HepG2 (cell line): ENCODE results near the gene GOLGA8A. TPM values are rescaled to one million over a fixed set of nuclear protein-coding genes. Genes with fewer than 3 reads are reported as not detected.
A peak's percentile ranks its signal among the peaks of the same experiment; 100 is the strongest.

Experiments
- ATAC-seq: fragments of 200-7000 bp; cut with Tn5 transposase; 3 replicates; pipeline ENCODE4 v1.9.1; 2020; ENCODE audit warnings: mild to moderate bottlenecking, moderate library complexity
- BruUV-seq: library from RNA; stranded (reverse); fragments of 400-500 nt; replicated peaks from 2 replicates; lab custom pipeline; 2021; lab: Mats Ljungman, UMichigan
- CTCF ChIA-PET: fragments of 300-600 bp; formaldehyde crosslinking; extraction: SDS; loops from one replicate; lab custom pipeline; 2021; ENCODE audit warnings: low total read pairs, inconsistent platforms, low intra/inter-chr PET ratio; lab: Yijun Ruan, JAX
- POLR2A ChIA-PET: fragments of 350-600 bp; sonication (Branson Sonifier 250); formaldehyde crosslinking; loops from one replicate; lab custom pipeline; 2020; ENCODE audit warnings: antibody characterized with exemption, inconsistent platforms; lab: Yijun Ruan, JAX
- DNase-seq: peaks from one replicate; pipeline ENCODE4 v3.0.0-alpha.2; 2015; ENCODE audit warnings: low spot score
- FAIRE-seq: peaks from 3 replicates; lab custom pipeline; 2011; peaks lifted over from hg19 to GRCh38; lab: Jason Lieb, UNC
- H2AFZ ChIP-seq: one replicate; pipeline ENCODE4 v1.6.1; 2011; ENCODE audit warnings: low read length, inconsistent platforms
- H3K27ac ChIP-seq: fragments of 300-600 bp; 3 replicates; pipeline ENCODE4 v1.8.0; 2011; ENCODE audit warnings: mixed run types, mild to moderate bottlenecking, mixed read lengths, low read length, inconsistent platforms; ENCODE audit not compliant: insufficient read depth; ENCODE audit errors: extremely low read length
- H3K27me3 ChIP-seq, 2 experiments: fragments of 200-600 bp in 1 of 2; 2 replicates in 1 of 2; 3 replicates in 1 of 2; pipeline versions ENCODE4 v1.6.0 to v1.8.0; 2011; ENCODE audit warnings: low read length in 2 of 2, mild to moderate bottlenecking in 2 of 2, moderate library complexity in 2 of 2, inconsistent platforms in 1 of 2; ENCODE audit not compliant: insufficient read depth in 2 of 2, control insufficient read depth in 1 of 2
- H3K36me3 ChIP-seq, 2 experiments: fragments of 200-600 bp in 1 of 2; replicated peaks in 1 of 2; 2 replicates in 1 of 2; 3 replicates in 1 of 2; pipeline versions ENCODE4 v1.5.1 to v1.8.0; 2011; ENCODE audit warnings: low read length in 2 of 2, inconsistent platforms in 1 of 2; ENCODE audit not compliant: insufficient read depth in 2 of 2, control insufficient read depth in 1 of 2
- H3K4me1 ChIP-seq: 2 replicates; pipeline ENCODE4 v1.5.1; 2012; ENCODE audit warnings: low read length, inconsistent platforms; ENCODE audit not compliant: insufficient read depth
- H3K4me2 ChIP-seq: 2 replicates; pipeline ENCODE4 v1.6.0; 2011; ENCODE audit warnings: low read depth, low read length, inconsistent platforms
- H3K4me3 ChIP-seq, 3 experiments: fragments of 200-600 bp in 1 of 3; sonication (generic), shearing (Covaris generic) in 1 of 3; replicated peaks in 1 of 3; 2 replicates each; pipeline ENCODE4 v1.5.1; 2011 to 2016; ENCODE audit warnings: low read length in 3 of 3, inconsistent platforms in 2 of 3, low read depth in 2 of 3, mild to moderate bottlenecking in 2 of 3, control low read depth in 1 of 3, mixed read lengths in 1 of 3; ENCODE audit not compliant: insufficient read depth in 1 of 3
- H3K79me2 ChIP-seq: one replicate; pipeline ENCODE4 v1.6.1; 2011; ENCODE audit warnings: low read length, inconsistent platforms; ENCODE audit not compliant: insufficient read depth
- H3K9ac ChIP-seq: 2 replicates; pipeline ENCODE4 v1.6.0; 2011; ENCODE audit warnings: mild to moderate bottlenecking, low read depth, low read length, inconsistent platforms; ENCODE audit not compliant: insufficient read depth
- H3K9me3 ChIP-seq: 2 replicates; pipeline ENCODE4 v1.5.1; 2012; ENCODE audit warnings: mild to moderate bottlenecking, low read length
- H4K20me1 ChIP-seq: 2 replicates; pipeline ENCODE4 v1.6.0; 2011; ENCODE audit warnings: inconsistent platforms, mild to moderate bottlenecking, low read length, moderate library complexity; ENCODE audit not compliant: insufficient read depth
- AGO2 ChIP-seq: fragments of 200-400 bp; formaldehyde crosslinking; optimal IDR thresholded peaks from 2 replicates; pipeline ENCODE3; 2017; ENCODE audit warnings: mild to moderate bottlenecking, low read depth, low read length, moderate library complexity
- CEBPB ChIP-seq: IDR thresholded peaks from 2 replicates; pipeline ENCODE4 v1.6.1; 2011; ENCODE audit warnings: low read depth, low read length, improper control_type of control experiment, borderline replicate concordance
- CEBPG ChIP-seq: IDR thresholded peaks from 2 replicates; pipeline ENCODE4 v1.6.1; 2016
- CREM ChIP-seq, 2 experiments: sonication (generic) in 1 of 2; formaldehyde crosslinking in 1 of 2; IDR thresholded peaks; 2 replicates each; pipeline versions ENCODE4 v1.4.0 to v1.6.1; 2016 to 2020; ENCODE audit warnings: antibody characterized with exemption in 1 of 2, mild to moderate bottlenecking in 1 of 2, missing genetic modification reagents in 1 of 2
- FOSL2 ChIP-seq: sonication (generic); formaldehyde crosslinking; IDR thresholded peaks from 2 replicates; pipeline ENCODE4 v1.4.0; 2020; ENCODE audit warnings: missing genetic modification reagents
- HNRNPK ChIP-seq: fragments of 200-400 bp; formaldehyde crosslinking; IDR thresholded peaks from 2 replicates; pipeline ENCODE4 v1.6.1; 2018; ENCODE audit warnings: low read length, low read depth, moderate library complexity, mild to moderate bottlenecking; ENCODE audit not compliant: poor library complexity, severe bottlenecking
- JUND ChIP-seq: sonication (generic); formaldehyde crosslinking; IDR thresholded peaks from 2 replicates; pipeline ENCODE4 v1.8.0; 2022; ENCODE audit warnings: mild to moderate bottlenecking, missing genetic modification reagents
- MATR3 ChIP-seq: sonication (generic); formaldehyde crosslinking; IDR thresholded peaks from 2 replicates; pipeline ENCODE4 v1.4.0; 2020; ENCODE audit warnings: missing genetic modification reagents
- MBNL3 ChIP-seq: fragments of 250-450 bp; sonication (Bioruptor Pico); conservative IDR thresholded peaks from 2 replicates; pipeline ENCODE4 v1.8.0; 2022; ENCODE audit warnings: mild to moderate bottlenecking, inconsistent platforms
- SCMH1 ChIP-seq: sonication (generic); formaldehyde crosslinking; IDR thresholded peaks from 2 replicates; pipeline ENCODE4 v1.9.0; 2021; ENCODE audit warnings: missing genetic modification reagents, mild to moderate bottlenecking, borderline replicate concordance
- WIZ ChIP-seq: sonication (generic); formaldehyde crosslinking; IDR thresholded peaks from 2 replicates; pipeline ENCODE4 v1.5.1; 2020; ENCODE audit warnings: mild to moderate bottlenecking, missing genetic modification reagents
- ZC3H4 ChIP-seq: sonication (generic); formaldehyde crosslinking; IDR thresholded peaks from 2 replicates; pipeline ENCODE4 v1.4.0; 2020; ENCODE audit warnings: missing genetic modification reagents, borderline replicate concordance
- ZNF12 ChIP-seq: sonication (generic); formaldehyde crosslinking; IDR thresholded peaks from 2 replicates; pipeline ENCODE4 v1.5.0; 2020; ENCODE audit warnings: missing genetic modification reagents
- ZNF761 ChIP-seq: sonication (generic); formaldehyde crosslinking; conservative IDR thresholded peaks from 2 replicates; pipeline ENCODE4 v1.4.0; 2020; ENCODE audit warnings: mild to moderate bottlenecking, missing genetic modification reagents
- ZNF777 ChIP-seq: sonication (generic); formaldehyde crosslinking; IDR thresholded peaks from 2 replicates; pipeline ENCODE4 v1.4.0; 2020; ENCODE audit warnings: missing genetic modification reagents
- WGBS: methylation state at CpG from one replicate; pipeline ENCODE4 v1.1.6; 2017; ENCODE audit warnings: low lambda C conversion rate; 5-methylcytosine and 5-hydroxymethylcytosine counted together
- in situ Hi-C: cut with HindIII; loops from 2 replicates; pipeline ENCODE4 v1.10.0; 2017; ENCODE audit warnings: low pct_unique_long_range_greater_than_20kb; ENCODE audit not compliant: extremely low pct_ligation_motif_present
- intact Hi-C: fragments of 100-400 bp; cut with micrococcal nuclease; formaldehyde crosslinking; loops from one replicate; pipeline ENCODE4 v1.10.0; 2022; ENCODE audit not compliant: unreplicated experiment
- polyA plus RNA-seq, 8 experiments: library from polyadenylated mRNA; depleted of rRNA in 3 of 8; stranded (reverse) in 7 of 8; unstranded in 1 of 8; fragments of >200 nt; fragmentation: Illumina TruSeq in 4 of 8; extraction: Trizol in 4 of 8; gene quantifications; 2 replicates each; pipeline versions ENCODE4 v1.2.1 to v1.2.3, GENCODE V29; 2011 to 2016; ENCODE audit warnings: low read depth in 4 of 8, missing spikeins in 1 of 8, mixed read lengths in 1 of 8; ENCODE audit not compliant: insufficient read depth in 1 of 8
- total RNA-seq, 5 experiments: library from RNA; depleted of rRNA; stranded (reverse); fragments of >200 nt; fragmentation: Illumina TruSeq; extraction: Trizol; gene quantifications; 2 replicates each; pipeline ENCODE4 v1.2.3, GENCODE V29; 2016; ENCODE audit warnings: low read depth in 1 of 5
- TF ChIP-seq, protein P1 (sequence below): sonication (generic); formaldehyde crosslinking; IDR thresholded peaks from 2 replicates; pipeline ENCODE4 v1.4.0; 2020; ENCODE audit warnings: missing genetic modification reagents, borderline replicate concordance
- TF ChIP-seq, protein P2 (sequence below): IDR thresholded peaks from 2 replicates; pipeline ENCODE4 v1.6.1; 2016; ENCODE audit warnings: low read depth, borderline replicate concordance

The GOLGA8A gene
- total and polyA plus RNA-seq, 2 of the 13 experiments (the other 11 are each of a cell fraction or from before 2014, with no cell fraction given), result 17.1 to 43.7 TPM

DNA sequence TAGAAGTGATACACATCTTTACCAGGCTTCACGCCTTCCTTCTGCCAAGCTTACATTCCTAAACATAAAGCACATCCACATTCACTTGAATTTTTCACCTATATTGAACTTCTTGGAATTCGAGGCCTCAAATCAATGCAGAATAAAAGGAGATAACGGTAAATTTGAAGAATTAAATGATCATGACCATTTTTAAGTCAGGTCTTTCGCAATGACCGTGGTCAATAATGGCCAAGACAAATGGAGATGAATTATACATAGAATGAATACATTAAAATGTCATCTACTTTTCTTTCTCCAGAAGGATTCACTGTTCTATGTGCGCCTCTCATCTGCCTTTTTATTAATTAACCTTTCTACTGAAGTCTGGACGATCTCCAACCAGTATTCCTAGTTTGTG, 5.3 kb upstream of the GOLGA8A start:
- H4K20me1 ChIP-seq, result no peaks in the 10 kb centered on the region
- ATAC-seq, result no peak
- no peak overlapping the region for H3K4me3 ChIP-seq
- ChIA-PET CTCF (no interaction called here), POLR2A (no interaction called here)
- FAIRE-seq, result no peak
- in situ Hi-C loops (loop anchor here (25.0 kb wide), 1 partner anchor 144 kb away; the partner anchor contains the start of gene GOLGA8B), intact Hi-C loops (no loop called here)
- no peaks in the 10 kb centered on the region for H3K36me3 ChIP-seq
- TF ChIP-seq ZNF777 (CRISPR knock-in tag) (no peak), CEBPB (0 out of 2 replicates have a peak, but pooled peaks have one; percentile 23), CEBPG (CRISPR knock-in tag) (no peak)
- H2AFZ ChIP-seq, result no peak overlapping the region
- H3K79me2 ChIP-seq, result no peaks in the 10 kb centered on the region
- BruUV-seq, result no TSS peak
- H3K9me3 ChIP-seq, result no peaks in the 10 kb centered on the region
- H3K27ac ChIP-seq, result no peak overlapping the region
- 19% methylated on average over 7 of the region's 7 CpGs for WGBS
- DNase-seq, result no peak
- H3K4me1 ChIP-seq, result no peaks in the 10 kb centered on the region
- no peaks in the 10 kb centered on the region; a peak in 1 of 5 replicates for H3K27me3 ChIP-seq
- no peak overlapping the region for H3K9ac ChIP-seq
- H3K4me2 ChIP-seq, result no peak overlapping the region

DNA sequence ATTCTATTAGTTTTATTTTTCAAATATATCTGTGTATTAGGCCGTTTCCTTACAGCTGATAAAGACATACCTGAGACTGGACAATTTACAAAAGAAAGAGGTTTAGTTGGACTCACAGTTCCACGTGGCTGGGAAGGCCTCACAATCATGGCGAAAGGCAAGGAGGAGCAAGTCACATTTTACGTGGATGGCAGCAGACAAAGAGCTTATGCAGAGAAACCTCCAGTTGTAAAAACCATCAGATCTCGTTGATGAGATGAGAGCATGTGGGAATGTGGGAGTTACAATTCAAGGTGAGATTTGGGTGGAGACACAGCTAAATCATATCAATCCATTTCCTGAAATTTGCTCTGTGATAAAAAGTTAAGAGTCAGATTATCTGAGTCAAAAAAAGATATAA, 2.3 kb upstream of the GOLGA8A start:
- intact Hi-C loops (no loop called here), in situ Hi-C loops (loop anchor here (10.0 to 25.0 kb wide), 2 partner anchors 75 to 147 kb away; partner anchors contain the start of genes GOLGA8B and LPCAT4)
- no peaks in the 10 kb centered on the region; a peak in 1 of 5 replicates for H3K27me3 ChIP-seq
- H3K4me1 ChIP-seq, result peaks cover 10% of the 10 kb centered on the region
- POLR2A ChIA-PET, result no interaction called here
- no TSS peak for BruUV-seq
- CTCF ChIA-PET, result no interaction called here
- ATAC-seq (no peak), FAIRE-seq (no peak), DNase-seq (no peak)
- H3K9me3 ChIP-seq, result no peaks in the 10 kb centered on the region
- H3K27ac ChIP-seq, result no peak overlapping the region
- H2AFZ ChIP-seq, result peak overlapping the region; percentile 63
- no peak overlapping the region for H3K9ac ChIP-seq
- WGBS, result 25% methylated on average over 5 of the region's 5 CpGs
- no peak overlapping the region for H3K4me2 ChIP-seq
- no peaks in the 10 kb centered on the region for H3K36me3 ChIP-seq
- peaks cover 4% of the 10 kb centered on the region for H3K79me2 ChIP-seq
- no peak overlapping the region for H3K4me3 ChIP-seq
- H4K20me1 ChIP-seq, result no peaks in the 10 kb centered on the region
- no peak for TF ChIP-seq WIZ (CRISPR knock-in tag)
- TF ChIP-seq JUND (CRISPR knock-in tag), result no peak
- no peak for TF ChIP-seq FOSL2 (CRISPR knock-in tag)
- no peak for TF ChIP-seq ZC3H4 (CRISPR knock-in tag)
- no peak for TF ChIP-seq ZNF12 (CRISPR knock-in tag)
- TF ChIP-seq HNRNPK, result no peak
- no peak for TF ChIP-seq ZNF761 (CRISPR knock-in tag)
- TF ChIP-seq, protein P1, sequence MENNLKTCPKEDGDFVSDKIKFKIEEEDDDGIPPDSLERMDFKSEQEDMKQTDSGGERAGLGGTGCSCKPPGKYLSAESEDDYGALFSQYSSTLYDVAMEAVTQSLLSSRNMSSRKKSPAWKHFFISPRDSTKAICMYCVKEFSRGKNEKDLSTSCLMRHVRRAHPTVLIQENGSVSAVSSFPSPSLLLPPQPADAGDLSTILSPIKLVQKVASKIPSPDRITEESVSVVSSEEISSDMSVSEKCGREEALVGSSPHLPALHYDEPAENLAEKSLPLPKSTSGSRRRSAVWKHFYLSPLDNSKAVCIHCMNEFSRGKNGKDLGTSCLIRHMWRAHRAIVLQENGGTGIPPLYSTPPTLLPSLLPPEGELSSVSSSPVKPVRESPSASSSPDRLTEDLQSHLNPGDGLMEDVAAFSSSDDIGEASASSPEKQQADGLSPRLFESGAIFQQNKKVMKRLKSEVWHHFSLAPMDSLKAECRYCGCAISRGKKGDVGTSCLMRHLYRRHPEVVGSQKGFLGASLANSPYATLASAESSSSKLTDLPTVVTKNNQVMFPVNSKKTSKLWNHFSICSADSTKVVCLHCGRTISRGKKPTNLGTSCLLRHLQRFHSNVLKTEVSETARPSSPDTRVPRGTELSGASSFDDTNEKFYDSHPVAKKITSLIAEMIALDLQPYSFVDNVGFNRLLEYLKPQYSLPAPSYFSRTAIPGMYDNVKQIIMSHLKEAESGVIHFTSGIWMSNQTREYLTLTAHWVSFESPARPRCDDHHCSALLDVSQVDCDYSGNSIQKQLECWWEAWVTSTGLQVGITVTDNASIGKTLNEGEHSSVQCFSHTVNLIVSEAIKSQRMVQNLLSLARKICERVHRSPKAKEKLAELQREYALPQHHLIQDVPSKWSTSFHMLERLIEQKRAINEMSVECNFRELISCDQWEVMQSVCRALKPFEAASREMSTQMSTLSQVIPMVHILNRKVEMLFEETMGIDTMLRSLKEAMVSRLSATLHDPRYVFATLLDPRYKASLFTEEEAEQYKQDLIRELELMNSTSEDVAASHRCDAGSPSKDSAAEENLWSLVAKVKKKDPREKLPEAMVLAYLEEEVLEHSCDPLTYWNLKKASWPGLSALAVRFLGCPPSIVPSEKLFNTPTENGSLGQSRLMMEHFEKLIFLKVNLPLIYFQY (CRISPR knock-in tag), result no peak
- TF ChIP-seq MATR3, result no peak
- no peak for TF ChIP-seq MBNL3 (CRISPR knock-in tag)
- no peak for TF ChIP-seq AGO2
- TF ChIP-seq CREM (IDR thresholded peaks at IDR 0.05), result no peak
- no peak for TF ChIP-seq CREM (CRISPR knock-in tag; IDR thresholded peaks at IDR 0.05)
- TF ChIP-seq, protein P2, sequence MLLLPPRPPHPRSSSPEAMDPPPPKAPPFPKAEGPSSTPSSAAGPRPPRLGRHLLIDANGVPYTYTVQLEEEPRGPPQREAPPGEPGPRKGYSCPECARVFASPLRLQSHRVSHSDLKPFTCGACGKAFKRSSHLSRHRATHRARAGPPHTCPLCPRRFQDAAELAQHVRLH (CRISPR knock-in tag), result no peak
- no peak for TF ChIP-seq SCMH1 (CRISPR knock-in tag)
